HT-29 (cell line): ENCODE measurements around the gene KCNAB2. TPM values are rescaled to one million over a fixed set of nuclear protein-coding genes. Genes with fewer than 3 reads are reported as not detected.
"Not testable (repeated sequence)": the region's sequence is repeated elsewhere in the genome, so short reads cannot be mapped to it uniquely, and the experiment has no call there.

Source experiments
- DNase-seq: peaks from one replicate; pipeline ENCODE4 v3.0.0-alpha.2; 2015; ENCODE audit warnings: low spot score
- total RNA-seq: library from RNA; depleted of rRNA; stranded (reverse); fragments of >200 nt; shearing (Covaris generic); gene quantifications from 2 replicates; pipeline ENCODE4 v1.2.3, GENCODE V29; 2014

The KCNAB2 gene
- total RNA-seq, 1 experiment from 2014 or later = 3.9 TPM

GRCh38 chr1:6053206-6053546 is 7.5 kb downstream of the KCNAB2 start:
- DNase-seq = no peak

GRCh38 chr1:6054596-6054995 is 8.9 kb downstream of the KCNAB2 start:
- no peak for DNase-seq

GRCh38 chr1:6056572-6056948 is 10.9 kb downstream of the KCNAB2 start:
- no peak for DNase-seq

- DNase-seq = no peak
These were observed 11.6 kb downstream of the KCNAB2 start for GRCh38 chr1:6057170-6057845.

GRCh38 chr1:6059866-6060265 is 14.2 kb downstream of the KCNAB2 start:
- no peak for DNase-seq

- no peak for DNase-seq
These were observed 17.0 kb downstream of the KCNAB2 start for GRCh38 chr1:6062670-6063069.

GRCh38 chr1:6063532-6064053 is 17.9 kb downstream of the KCNAB2 start:
- not testable (repeated sequence) for DNase-seq

GRCh38 chr1:6065093-6065858 is 19.6 kb downstream of the KCNAB2 start:
- no peak for DNase-seq

- DNase-seq = no peak
These were observed 21.0 kb downstream of the KCNAB2 start for GRCh38 chr1:6066680-6067079.

- no peak for DNase-seq
These were observed 22.4 kb downstream of the KCNAB2 start for GRCh38 chr1:6068073-6068472.

- DNase-seq = no peak
These were observed 23.2 kb downstream of the KCNAB2 start for GRCh38 chr1:6068932-6069331.

- no peak for DNase-seq
These were observed 23.9 kb downstream of the KCNAB2 start for GRCh38 chr1:6069573-6069972.

GRCh38 chr1:6070450-6070974 is 24.8 kb downstream of the KCNAB2 start:
- no peak for DNase-seq

GRCh38 chr1:6071219-6071618 is 25.5 kb downstream of the KCNAB2 start:
- DNase-seq = no peak

- DNase-seq = no peak
These were observed 27.2 kb downstream of the KCNAB2 start for GRCh38 chr1:6072774-6073479.

- no peak for DNase-seq
These were observed 27.9 kb downstream of the KCNAB2 start for GRCh38 chr1:6073480-6074053.

GRCh38 chr1:6074192-6074901 is 28.7 kb downstream of the KCNAB2 start:
- no peak for DNase-seq

GRCh38 chr1:6075748-6076147 is 30.1 kb downstream of the KCNAB2 start:
- peak; percentile 53 for DNase-seq

- DNase-seq = not testable (repeated sequence)
These were observed 31.4 kb downstream of the KCNAB2 start for GRCh38 chr1:6077061-6077460.

GRCh38 chr1:6077506-6077905 is 31.8 kb downstream of the KCNAB2 start:
- DNase-seq = no peak

- DNase-seq = no peak
These were observed 32.2 kb downstream of the KCNAB2 start for GRCh38 chr1:6077919-6078318.
